Small intestine (tissue), 7 donors: ENCODE results near the gene LRRC53. TPM values are rescaled to one million over a fixed set of nuclear protein-coding genes. Genes with fewer than 3 reads are reported as not detected.

Experiments used
- DNase-seq, 2 donors: peaks; one replicate each; pipeline versions ENCODE4 v3.0.0 to v3.0.0-alpha.2; 2013
- FAIRE-seq: peaks from 2 replicates; lab custom pipeline; 2012; peaks lifted over from hg19 to GRCh38; lab: Jason Lieb, UNC
- H3K27ac ChIP-seq, 3 donors: one replicate each; pipeline ENCODE4 v1.5.1; 2013; ENCODE audit warnings: low read length in 2 of 3, mild to moderate bottlenecking in 2 of 3, control low read depth in 1 of 3, inconsistent platforms in 1 of 3, low read depth in 1 of 3, moderate library complexity in 1 of 3
- H3K27me3 ChIP-seq, 3 donors: one replicate each; pipeline ENCODE4 v1.6.1; 2013; ENCODE audit warnings: low read length in 3 of 3, inconsistent platforms in 1 of 3; ENCODE audit not compliant: control insufficient read depth in 3 of 3, insufficient read depth in 3 of 3
- H3K36me3 ChIP-seq, 3 donors: one replicate each; pipeline ENCODE4 v1.6.1; 2013; ENCODE audit warnings: low read length in 3 of 3, inconsistent platforms in 1 of 3, low read depth in 1 of 3, mild to moderate bottlenecking in 1 of 3, moderate library complexity in 1 of 3; ENCODE audit not compliant: control insufficient read depth in 3 of 3, insufficient read depth in 2 of 3
- H3K4me1 ChIP-seq, 3 donors: one replicate each; pipeline ENCODE4 v1.6.1; 2013; ENCODE audit warnings: low read length in 2 of 3, inconsistent platforms in 1 of 3, low read depth in 1 of 3, mild to moderate bottlenecking in 1 of 3, moderate library complexity in 1 of 3; ENCODE audit not compliant: control insufficient read depth in 3 of 3, insufficient read depth in 2 of 3
- H3K4me3 ChIP-seq, 3 donors: one replicate each; pipeline ENCODE4 v1.5.1; 2013; ENCODE audit warnings: low read length in 3 of 3, control low read depth in 1 of 3, inconsistent platforms in 1 of 3, low read depth in 1 of 3, mild to moderate bottlenecking in 1 of 3, moderate library complexity in 1 of 3
- H3K9me3 ChIP-seq, 2 donors: one replicate each; pipeline ENCODE4 v1.6.1; 2013; ENCODE audit warnings: low read depth in 1 of 2, low read length in 1 of 2; ENCODE audit not compliant: control insufficient read depth in 2 of 2, insufficient read depth in 1 of 2
- WGBS, 3 donors: extraction: QIAGEN DNeasy Blood & Tissue Kit; methylation state at CpG; one replicate each; pipeline ENCODE4 v1.1.7; 2013; 5-methylcytosine and 5-hydroxymethylcytosine counted together
- polyA plus RNA-seq, 4 donors: library from polyadenylated mRNA; stranded (reverse) in 3 of 4; unstranded in 1 of 4; fragments of 200-250 nt in 3 of 4; fragments of 120-200 nt in 1 of 4; gene quantifications; one replicate each; pipeline versions ENCODE4 v1.2.1 to v1.2.3, GENCODE V29; 2013
- donor health status: healthy with polysubstance abuse.
- donor health status: control.
- donor health status: control.
- donor health status: Bipolar disorder and iron deficiency.
- donor health status: healthy.

Gene LRRC53
- polyA plus RNA-seq, 4 donors, result 0.03 TPM; not detected in 3

DNA sequence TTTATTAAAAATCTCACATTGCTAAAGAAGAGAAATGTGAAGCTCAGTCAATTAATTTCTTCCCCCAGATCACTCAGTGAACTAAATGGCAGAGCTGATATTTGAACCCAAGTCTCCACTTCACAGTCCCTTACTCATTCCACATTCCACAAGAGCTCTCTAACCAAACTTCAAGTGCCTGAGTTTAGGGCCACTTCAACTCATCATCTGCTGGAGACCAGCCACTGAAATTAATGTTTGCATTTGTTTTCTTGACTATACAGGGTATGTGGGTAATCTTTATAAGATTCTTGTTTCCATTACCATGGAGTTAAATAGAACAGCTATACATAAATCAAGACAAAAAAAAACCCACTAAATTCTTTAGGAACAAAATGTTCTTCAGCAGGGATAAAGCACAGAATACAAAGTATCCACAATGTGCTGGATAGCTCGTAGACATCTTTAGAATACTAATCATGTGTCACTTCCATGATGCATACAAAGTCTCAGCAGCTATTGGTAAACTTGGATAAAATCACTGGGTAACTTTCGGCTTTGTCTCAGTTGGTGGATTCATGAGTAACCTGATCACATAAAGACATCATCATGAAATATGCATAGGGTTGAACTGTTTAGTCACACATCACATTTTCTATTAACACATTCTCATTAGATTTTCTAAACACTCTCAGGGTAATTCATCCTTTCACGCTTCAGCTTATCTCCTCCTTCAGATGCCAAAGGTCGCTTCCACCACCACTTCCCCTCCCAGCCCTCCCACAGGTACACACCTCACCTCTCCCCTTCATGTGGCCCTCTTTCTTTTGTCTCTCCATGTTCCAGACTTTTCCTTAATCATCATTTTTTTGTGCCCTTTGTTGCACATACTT lies 89.8 kb downstream of the LRRC53 start:
- H3K27me3 ChIP-seq, result no peaks in the 10 kb centered on the region
- no peak overlapping the region for H3K27ac ChIP-seq
- H3K9me3 ChIP-seq, result no peaks in the 10 kb centered on the region
- DNase-seq, result peak in 1 of 2 donors; percentile 2
- no peaks in the 10 kb centered on the region for H3K4me1 ChIP-seq
- H3K36me3 ChIP-seq, result no peaks in the 10 kb centered on the region
- H3K4me3 ChIP-seq, result no peak overlapping the region
- 40 to 54% (median 40%) methylated on average over 4 of the region's 4 CpGs for WGBS, 3 donors
- no peak for FAIRE-seq

GRCh38 chr1:74420467-74420866 lies 91.9 kb downstream of the LRRC53 start:
- H3K36me3 ChIP-seq, result no peaks in the 10 kb centered on the region
- DNase-seq (no peak), FAIRE-seq (no peak)
- H3K4me3 ChIP-seq, result no peak overlapping the region
- no peaks in the 10 kb centered on the region for H3K9me3 ChIP-seq
- no peaks in the 10 kb centered on the region for H3K4me1 ChIP-seq
- H3K27me3 ChIP-seq, result no peaks in the 10 kb centered on the region
- WGBS, 3 donors, result 63 to 85% (median 81%) methylated on average over 2 of the region's 2 CpGs
- no peak overlapping the region for H3K27ac ChIP-seq

Other genes starting within 250 kb of the LRRC53 start
- gene ERICH3, start 161.2 kb upstream of the LRRC53 start, polyA plus RNA-seq, result under 1 TPM in 2 of 4 donors, not detected in 2; 0.15 to 0.32 TPM
- 100 to 1,000 TPM in 1 of 4 donors, 10 to 100 TPM in 3; 28.7 to 157 (median 81.5) TPM for gene CRYZ, start 220.4 kb upstream of the LRRC53 start, polyA plus RNA-seq
- 10 to 100 TPM; 11.0 to 17.9 (median 11.4) TPM for gene TYW3, start 220.5 kb upstream of the LRRC53 start, polyA plus RNA-seq